ACHN (cell line): Measurements from ENCODE around the gene SPRR2D.
"Not testable (repeated sequence)": the region's sequence is repeated elsewhere in the genome, so short reads cannot be mapped to it uniquely, and the experiment has no call there.

Source experiments
- DNase-seq: peaks from one replicate; pipeline ENCODE4 v3.0.0-alpha.2; 2015
- in situ Hi-C: cut with HindIII; loops from 2 replicates; pipeline ENCODE4 v1.10.0; 2017; ENCODE audit warnings: low sequenced_read_pairs, low pct_ligation_motif_present, low pct_unique_long_range_greater_than_20kb

SPRR2D gene

GRCh38 chr1:153023109-153023508 is 17.8 kb downstream of the SPRR2D start:
- in situ Hi-C loops = no loop called here
- no peak for DNase-seq

DNA sequence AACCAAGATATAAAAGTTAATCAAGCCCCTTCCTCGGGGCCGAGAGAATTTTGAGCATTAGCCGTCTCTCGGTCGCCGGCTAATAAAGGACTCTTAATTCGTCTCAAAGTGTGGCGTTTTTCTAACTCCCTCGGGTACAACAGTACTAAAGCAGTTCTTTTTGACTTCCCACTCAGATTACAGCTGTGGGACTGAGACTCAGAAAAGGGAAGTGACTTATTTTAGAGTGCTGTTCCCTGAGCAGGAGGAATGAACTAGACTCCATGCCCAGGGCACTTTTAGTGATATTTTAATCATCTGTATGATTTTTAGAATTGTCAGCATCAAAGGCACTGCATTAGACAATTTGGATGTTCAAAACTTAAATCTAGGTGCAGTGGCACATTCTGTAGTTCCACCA is 18.6 kb downstream of the SPRR2D start:
- DNase-seq, in situ Hi-C loops: not testable (repeated sequence)

GRCh38 chr1:153021829-153022228 is 19.1 kb downstream of the SPRR2D start:
- in situ Hi-C loops, DNase-seq: not testable (repeated sequence)

- DNase-seq, in situ Hi-C loops: not testable (repeated sequence)
Observed at GRCh38 chr1:153011235-153011758, 29.6 kb downstream of the SPRR2D start.

GRCh38 chr1:153001382-153001781 is 39.5 kb downstream of the SPRR2D start, which contains the start of gene SPRR3:
Gene SPRR3, plus strand, starts transcription at chr1:153001749. Its CDS starts 1,272 bp downstream, at chr1:153003021.
- in situ Hi-C loops = no loop called here
- DNase-seq = no peak

GRCh38 chr1:153000294-153000693 is 40.6 kb downstream of the SPRR2D start:
- in situ Hi-C loops = no loop called here
- no peak for DNase-seq

- in situ Hi-C loops = no loop called here
- DNase-seq = no peak
Observed at GRCh38 chr1:152999818-153000217, 41.1 kb downstream of the SPRR2D start.

DNA sequence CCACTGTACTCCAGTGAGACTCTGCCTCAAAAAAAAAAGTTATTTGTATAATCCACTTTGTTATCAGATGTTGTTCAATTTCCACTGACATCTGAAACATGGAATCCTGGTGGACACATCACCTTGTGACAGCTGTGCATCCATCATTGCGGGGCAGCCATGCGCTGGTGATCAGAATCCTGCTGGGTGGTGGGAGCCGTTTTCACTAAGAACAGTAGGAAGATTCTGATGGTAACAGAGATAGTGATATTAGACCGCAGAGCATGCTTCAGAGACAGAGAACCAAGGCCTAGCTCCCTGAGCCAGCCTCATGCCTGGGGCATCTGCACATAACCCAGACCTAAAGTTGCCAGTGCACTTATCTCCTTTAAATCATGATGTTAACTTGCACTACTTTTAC is 42.4 kb downstream of the SPRR2D start:
- in situ Hi-C loops = no loop called here
- no peak for DNase-seq

DNA sequence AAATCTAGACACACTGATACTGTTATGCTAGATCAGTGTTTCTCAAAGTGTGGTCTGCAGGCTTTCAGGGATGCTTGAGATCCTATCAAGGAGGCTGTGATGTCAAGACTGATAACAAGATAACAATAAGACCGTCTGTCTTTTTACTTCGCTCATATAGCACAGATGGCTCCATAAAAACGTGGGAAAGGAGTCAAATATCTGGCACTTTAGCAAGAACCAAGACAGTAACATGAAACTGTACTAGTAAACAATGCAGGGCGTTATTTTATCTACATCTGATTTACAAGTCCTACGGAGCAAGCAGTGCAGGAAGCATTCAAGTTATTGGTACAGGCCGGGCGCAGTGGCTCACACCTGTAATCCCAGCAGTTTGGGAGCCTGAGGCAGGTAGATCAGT is 43.0 kb downstream of the SPRR2D start:
- DNase-seq = no peak
- in situ Hi-C loops = no loop called here

DNA sequence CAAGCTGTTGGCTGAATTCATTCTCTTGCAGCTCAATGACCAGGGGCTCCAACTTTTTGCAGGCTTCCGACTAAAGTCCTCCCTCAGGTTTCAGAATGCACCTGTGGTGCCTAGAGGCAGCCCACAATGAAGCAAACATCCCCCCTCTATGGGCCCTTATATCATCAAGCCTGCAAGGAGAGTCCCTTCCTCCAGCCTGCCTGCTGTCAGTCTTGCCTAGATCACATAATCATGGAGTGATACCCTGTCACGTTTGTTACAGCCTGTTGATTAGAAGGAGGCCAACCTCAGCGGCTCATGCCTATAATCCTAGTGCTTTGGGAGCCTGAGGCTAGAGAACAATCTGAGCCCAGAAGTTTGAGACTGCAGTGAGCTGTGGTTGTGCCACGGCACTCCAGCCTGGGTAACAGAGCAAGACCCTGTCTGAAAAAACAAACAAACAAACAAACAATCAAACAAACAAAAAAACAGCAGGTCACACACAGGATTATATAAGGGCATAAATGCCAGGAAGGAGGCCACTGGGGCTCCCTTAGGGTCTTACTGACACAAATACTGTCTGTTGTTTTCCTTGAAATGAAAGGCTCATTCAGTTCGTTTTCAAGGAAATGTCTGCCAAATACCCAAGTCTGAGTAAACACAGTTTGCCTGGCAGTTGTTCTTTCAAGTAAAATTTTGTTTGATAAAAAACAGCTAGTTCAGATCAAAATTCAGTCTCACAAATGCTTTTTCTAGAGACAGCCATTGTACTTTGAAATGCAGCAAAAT is 44.1 kb downstream of the SPRR2D start:
- DNase-seq = no peak
- in situ Hi-C loops = no loop called here

DNA sequence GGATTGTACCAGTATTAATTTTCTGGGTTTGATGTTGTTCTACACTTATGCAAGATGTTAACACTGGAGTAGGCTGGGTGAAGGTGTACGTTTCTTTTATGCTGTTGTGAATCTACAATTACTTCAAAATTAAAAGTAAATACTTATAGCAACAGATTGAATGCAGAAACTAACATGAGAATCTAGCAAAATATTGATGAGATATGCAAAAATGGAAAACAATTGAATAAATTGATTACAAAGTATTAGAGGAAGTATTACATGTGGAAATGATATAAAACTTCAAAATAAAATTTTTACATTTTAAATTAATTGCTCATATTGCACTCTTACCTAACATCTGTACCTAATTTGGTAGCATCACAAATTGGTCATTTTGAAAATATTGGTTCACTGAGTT is 45.1 kb downstream of the SPRR2D start:
- in situ Hi-C loops = no loop called here
- no peak for DNase-seq

DNA sequence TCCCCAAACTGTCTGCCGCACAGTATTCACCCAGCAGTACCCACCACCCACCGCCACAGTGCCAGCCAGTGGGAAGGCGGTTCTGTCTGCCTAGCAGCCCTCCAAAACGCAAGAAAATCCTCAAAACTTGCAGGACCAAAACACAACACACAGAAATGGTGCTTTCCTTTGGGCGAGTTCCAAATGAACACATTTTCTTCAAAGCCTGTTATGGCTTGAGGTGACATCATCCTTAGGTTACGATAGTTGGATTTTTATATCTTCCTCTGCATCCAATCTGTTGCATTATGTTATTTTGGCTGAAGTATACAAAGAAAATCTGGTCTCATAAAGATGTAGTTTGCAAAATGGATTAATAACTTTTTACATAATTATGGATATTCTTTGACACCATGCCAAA is 47.7 kb downstream of the SPRR2D start:
- in situ Hi-C loops = no loop called here
- no peak for DNase-seq
